Smooth muscle cell (in vitro differentiated cells): ENCODE measurements around the gene VASH1. TPM values are rescaled to one million over a fixed set of nuclear protein-coding genes. Genes with fewer than 3 reads are reported as not detected.

Experiments used
- DNase-seq: peaks from one replicate; lab custom pipeline; 2025; ENCODE audit not compliant: unreplicated experiment; lab: John Stamatoyannopoulos, UW
- H2AFZ ChIP-seq: fragments of 200-600 bp; sonication (generic); 2 replicates; pipeline ENCODE4 v1.6.0; 2016; ENCODE audit warnings: antibody characterized with exemption, low read depth, mild to moderate bottlenecking
- H3F3A ChIP-seq: fragments of 200-600 bp; sonication (generic); 2 replicates; pipeline ENCODE4 v1.6.0; 2017; ENCODE audit warnings: antibody characterized with exemption, low read depth
- H3K27ac ChIP-seq: fragments of 200-600 bp; sonication (generic); 2 replicates; pipeline ENCODE4 v1.5.1; 2016; ENCODE audit warnings: low read depth, mild to moderate bottlenecking
- H3K27me3 ChIP-seq: fragments of 200-600 bp; sonication (generic); 2 replicates; pipeline ENCODE4 v1.6.1; 2016; ENCODE audit warnings: low read depth, mild to moderate bottlenecking
- H3K36me3 ChIP-seq: fragments of 200-600 bp; sonication (generic); 2 replicates; pipeline ENCODE4 v1.5.1; 2016; ENCODE audit warnings: low read depth
- H3K4me1 ChIP-seq: fragments of 200-600 bp; sonication (generic); 2 replicates; pipeline ENCODE4 v1.5.1; 2016; ENCODE audit warnings: low read depth
- H3K4me2 ChIP-seq: fragments of 200-600 bp; sonication (generic); 2 replicates; pipeline ENCODE4 v1.6.0; 2016; ENCODE audit warnings: mild to moderate bottlenecking
- H3K4me3 ChIP-seq: fragments of 200-600 bp; sonication (generic); 2 replicates; pipeline ENCODE4 v1.5.1; 2016; ENCODE audit warnings: mild to moderate bottlenecking
- H3K79me2 ChIP-seq: fragments of 200-600 bp; sonication (generic); 2 replicates; pipeline ENCODE4 v1.6.0; 2016; ENCODE audit warnings: low read depth, mild to moderate bottlenecking
- H3K9ac ChIP-seq: fragments of 200-600 bp; sonication (generic); 2 replicates; pipeline ENCODE4 v1.6.0; 2016; ENCODE audit warnings: low read depth
- H3K9me3 ChIP-seq: fragments of 200-600 bp; sonication (generic); replicated peaks from 2 replicates; pipeline ENCODE4 v1.5.1; 2016; ENCODE audit warnings: low read depth
- H4K20me1 ChIP-seq: fragments of 200-600 bp; sonication (generic); 2 replicates; pipeline ENCODE4 v1.6.0; 2016; ENCODE audit warnings: low read depth
- WGBS: methylation state at CpG from one replicate; pipeline ENCODE4 v1.1.7; 2016; ENCODE audit warnings: low lambda C conversion rate; 5-methylcytosine and 5-hydroxymethylcytosine counted together
- polyA plus RNA-seq: library from polyadenylated mRNA; unstranded; fragments of >200 nt; fragmentation: Nextera tagmentation; extraction: Ambion mirVana; gene quantifications from 2 replicates; pipeline ENCODE4 v1.2.1, GENCODE V29; 2016
- total RNA-seq: library from RNA; depleted of rRNA; stranded (reverse); fragments of >200 nt; gene quantifications from 2 replicates; pipeline ENCODE4 v1.2.3, GENCODE V29; 2014
- TF ChIP-seq, protein P1 (sequence below): fragments of 200-600 bp; sonication (generic); IDR thresholded peaks from 2 replicates; pipeline ENCODE4 v1.5.1; 2017; ENCODE audit warnings: borderline replicate concordance, mild to moderate bottlenecking, antibody characterized with exemption; ENCODE audit not compliant: insufficient read depth, poor library complexity, severe bottlenecking

VASH1 gene
- total and polyA plus RNA-seq, 2 experiments from 2014 or later = 23.8 to 39.3 TPM

DNA sequence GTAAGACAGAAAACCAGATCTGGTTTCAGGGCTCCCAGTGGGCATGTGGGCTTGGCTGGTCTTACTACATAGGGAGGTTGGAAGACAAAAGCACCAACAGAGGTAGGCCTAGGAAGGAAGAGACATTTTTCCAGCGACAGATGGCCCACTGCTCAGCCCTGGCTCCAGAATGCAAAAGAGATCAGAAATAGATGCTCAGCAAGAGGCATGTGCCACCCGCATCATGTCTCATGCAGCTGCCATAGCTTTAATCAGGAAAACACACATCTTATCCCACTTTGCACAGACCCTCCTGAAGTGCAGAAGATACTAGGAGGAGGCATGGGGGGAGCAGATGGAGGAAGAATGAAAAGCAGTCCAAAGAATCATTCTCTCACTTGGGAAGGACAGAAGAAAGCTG is 25.3 kb downstream of the VASH1 start:
- H3K27ac ChIP-seq = no peak overlapping the region
- H3K79me2 ChIP-seq = no peaks in the 10 kb centered on the region
- 100% methylated on average over 2 of the region's 2 CpGs for WGBS
- peaks cover 5% of the 10 kb centered on the region for H3K36me3 ChIP-seq
- no peaks in the 10 kb centered on the region for H3K27me3 ChIP-seq
- DNase-seq = no peak
- no peak overlapping the region for H2AFZ ChIP-seq
- peaks cover 15% of the 10 kb centered on the region for H3F3A ChIP-seq
- H3K9ac ChIP-seq = no peak overlapping the region
- no peaks in the 10 kb centered on the region for H3K4me1 ChIP-seq
- TF ChIP-seq, protein P1, sequence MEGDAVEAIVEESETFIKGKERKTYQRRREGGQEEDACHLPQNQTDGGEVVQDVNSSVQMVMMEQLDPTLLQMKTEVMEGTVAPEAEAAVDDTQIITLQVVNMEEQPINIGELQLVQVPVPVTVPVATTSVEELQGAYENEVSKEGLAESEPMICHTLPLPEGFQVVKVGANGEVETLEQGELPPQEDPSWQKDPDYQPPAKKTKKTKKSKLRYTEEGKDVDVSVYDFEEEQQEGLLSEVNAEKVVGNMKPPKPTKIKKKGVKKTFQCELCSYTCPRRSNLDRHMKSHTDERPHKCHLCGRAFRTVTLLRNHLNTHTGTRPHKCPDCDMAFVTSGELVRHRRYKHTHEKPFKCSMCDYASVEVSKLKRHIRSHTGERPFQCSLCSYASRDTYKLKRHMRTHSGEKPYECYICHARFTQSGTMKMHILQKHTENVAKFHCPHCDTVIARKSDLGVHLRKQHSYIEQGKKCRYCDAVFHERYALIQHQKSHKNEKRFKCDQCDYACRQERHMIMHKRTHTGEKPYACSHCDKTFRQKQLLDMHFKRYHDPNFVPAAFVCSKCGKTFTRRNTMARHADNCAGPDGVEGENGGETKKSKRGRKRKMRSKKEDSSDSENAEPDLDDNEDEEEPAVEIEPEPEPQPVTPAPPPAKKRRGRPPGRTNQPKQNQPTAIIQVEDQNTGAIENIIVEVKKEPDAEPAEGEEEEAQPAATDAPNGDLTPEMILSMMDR = no peak
- no peaks in the 10 kb centered on the region for H3K9me3 ChIP-seq
- H3K4me2 ChIP-seq = no peak overlapping the region
- no peaks in the 10 kb centered on the region for H4K20me1 ChIP-seq
- H3K4me3 ChIP-seq = no peak overlapping the region

DNA sequence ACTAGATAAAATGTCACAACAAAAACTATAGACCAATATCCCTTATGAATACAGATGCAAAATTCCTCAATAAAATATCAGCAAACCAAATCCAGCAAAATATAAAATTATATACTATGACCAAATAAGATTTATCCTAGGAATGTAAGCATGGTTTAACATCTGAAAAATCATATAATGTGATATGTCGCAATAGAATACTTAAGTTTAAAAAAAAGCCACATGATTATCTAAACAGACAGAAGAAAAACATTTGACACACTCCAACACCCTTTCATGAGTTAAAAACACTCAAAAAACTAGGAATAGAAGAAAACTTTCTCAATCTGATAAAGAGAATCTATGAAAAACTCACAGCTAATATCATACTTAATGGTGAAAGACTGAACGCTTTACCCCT is 31.2 kb downstream of the VASH1 start:
- DNase-seq = no peak
- Histone ChIP-seq H3K36me3 (peaks cover 17% of the 10 kb centered on the region), H3K4me2 (no peak overlapping the region), H3K9me3 (peaks cover 9% of the 10 kb centered on the region), H3K9ac (no peak overlapping the region), H3K4me1 (no peaks in the 10 kb centered on the region), H4K20me1 (no peaks in the 10 kb centered on the region), H2AFZ (no peak overlapping the region), H3F3A (no peaks in the 10 kb centered on the region), H3K27me3 (no peaks in the 10 kb centered on the region), H3K4me3 (no peak overlapping the region), H3K79me2 (no peaks in the 10 kb centered on the region), H3K27ac (no peak overlapping the region)
- WGBS = 98% methylated on average over 2 of the region's 2 CpGs
- TF ChIP-seq, protein P1 = no peak

DNA sequence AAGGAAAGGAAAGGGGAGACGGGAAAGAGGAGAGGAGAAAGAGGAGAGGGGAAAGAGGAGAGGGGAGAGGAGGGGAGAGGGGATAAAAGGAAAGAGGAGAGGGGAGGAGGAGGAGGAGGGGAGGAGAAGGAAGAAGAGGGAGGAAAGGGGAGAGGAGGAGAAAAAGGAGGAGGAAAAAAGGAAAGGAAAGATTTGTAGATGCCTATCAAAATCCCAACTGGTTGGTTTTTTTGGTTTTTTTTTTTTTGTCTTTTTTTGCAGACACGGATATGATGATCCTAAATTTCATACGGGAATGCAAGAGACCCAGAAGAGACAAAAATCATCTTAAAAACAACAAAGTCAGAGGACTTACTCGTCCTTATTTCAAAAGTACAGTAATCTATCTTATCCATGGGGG is 32.1 kb downstream of the VASH1 start:
- no peak for DNase-seq
- Histone ChIP-seq H2AFZ (no peak overlapping the region), H3K27ac (no peak overlapping the region), H3K9me3 (peaks cover 9% of the 10 kb centered on the region), H3K9ac (no peak overlapping the region), H3K4me1 (no peaks in the 10 kb centered on the region), H3K4me3 (no peak overlapping the region), H3K4me2 (no peak overlapping the region), H4K20me1 (no peaks in the 10 kb centered on the region), H3F3A (no peaks in the 10 kb centered on the region), H3K27me3 (no peaks in the 10 kb centered on the region), H3K36me3 (peaks cover 17% of the 10 kb centered on the region), H3K79me2 (no peaks in the 10 kb centered on the region)
- TF ChIP-seq, protein P1 = no peak
- WGBS = 92% methylated on average over 3 of the region's 4 CpGs

DNA sequence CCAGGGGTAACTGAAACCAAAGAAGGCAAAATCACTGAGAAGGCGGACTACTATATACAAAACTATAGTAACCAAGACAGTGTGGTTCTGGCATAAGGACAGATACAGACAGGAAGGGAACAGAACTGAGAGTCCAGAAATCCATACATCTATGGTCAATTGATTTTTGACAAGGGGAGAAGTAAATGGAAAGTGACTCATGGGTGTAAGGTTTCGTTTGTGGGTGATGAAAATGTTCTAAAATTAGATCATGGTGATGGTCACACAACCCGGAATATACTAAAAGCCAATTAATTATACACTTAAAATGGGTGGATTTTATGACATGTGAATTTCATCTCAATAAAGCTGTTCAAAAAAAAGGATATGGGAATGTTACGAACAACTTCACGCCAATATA is 32.7 kb downstream of the VASH1 start:
- WGBS = 94% methylated on average over 5 of the region's 5 CpGs
- Histone ChIP-seq H3K27me3 (no peaks in the 10 kb centered on the region), H3K79me2 (no peaks in the 10 kb centered on the region), H3K36me3 (peaks cover 17% of the 10 kb centered on the region), H2AFZ (no peak overlapping the region), H3K4me3 (no peak overlapping the region), H3K4me2 (no peak overlapping the region), H3K9ac (no peak overlapping the region), H3K4me1 (no peaks in the 10 kb centered on the region), H3F3A (no peaks in the 10 kb centered on the region), H4K20me1 (no peaks in the 10 kb centered on the region), H3K9me3 (peaks cover 9% of the 10 kb centered on the region), H3K27ac (no peak overlapping the region)
- TF ChIP-seq, protein P1 = no peak
- DNase-seq = no peak
